Liver (tissue), 9 donors: Measurements from ENCODE around the gene ASMTL. TPM values are rescaled to one million over a fixed set of nuclear protein-coding genes. Genes with fewer than 3 reads are reported as not detected.

Source experiments
- DNase-seq: peaks from one replicate; pipeline ENCODE4 v3.0.0-alpha.2; 2017; ENCODE audit warnings: low spot score
- H3K27ac ChIP-seq, 2 donors: one replicate each; pipeline ENCODE4 v1.7.0; 2013; ENCODE audit warnings: inconsistent platforms in 2 of 2, low read length in 2 of 2, control low read depth in 1 of 2, low read depth in 1 of 2, mild to moderate bottlenecking in 1 of 2
- H3K27me3 ChIP-seq, 4 donors: one replicate each; pipeline versions ENCODE4 v1.6.1 to v1.7.0; 2013; ENCODE audit warnings: low read length in 3 of 4, inconsistent platforms in 1 of 4, mild to moderate bottlenecking in 1 of 4, moderate library complexity in 1 of 4; ENCODE audit not compliant: control insufficient read depth in 4 of 4, insufficient read depth in 4 of 4
- H3K36me3 ChIP-seq, 4 donors: one replicate each; pipeline versions ENCODE4 v1.6.1 to v1.7.0; 2013; ENCODE audit warnings: low read length in 3 of 4, mild to moderate bottlenecking in 3 of 4, low read depth in 1 of 4, moderate library complexity in 1 of 4; ENCODE audit not compliant: control insufficient read depth in 4 of 4, insufficient read depth in 3 of 4
- H3K4me1 ChIP-seq, 4 donors: one replicate each; pipeline versions ENCODE4 v1.6.1 to v1.7.0; 2013; ENCODE audit warnings: low read length in 3 of 4, mild to moderate bottlenecking in 3 of 4, moderate library complexity in 1 of 4; ENCODE audit not compliant: control insufficient read depth in 4 of 4, insufficient read depth in 4 of 4
- H3K4me3 ChIP-seq, 3 donors: one replicate each; pipeline versions ENCODE4 v1.6.1 to v1.7.0; 2013; ENCODE audit warnings: low read length in 3 of 3, control low read depth in 1 of 3, low read depth in 1 of 3, mild to moderate bottlenecking in 1 of 3
- H3K9ac ChIP-seq, 2 donors: one replicate each; pipeline ENCODE4 v1.7.0; 2013; ENCODE audit warnings: low read length in 2 of 2, mild to moderate bottlenecking in 2 of 2, moderate library complexity in 2 of 2, control low read depth in 1 of 2, low read depth in 1 of 2
- H3K9me3 ChIP-seq, 4 donors: one replicate each; pipeline versions ENCODE4 v1.6.1 to v1.7.0; 2013; ENCODE audit warnings: low read length in 3 of 4; ENCODE audit not compliant: control insufficient read depth in 4 of 4
- EGR1 ChIP-seq, 2 donors: IDR thresholded peaks; 2 replicates each; pipeline ENCODE4 v1.6.1; 2016 to 2018; ENCODE audit warnings: antibody characterized with exemption in 2 of 2, low read depth in 2 of 2
- FOXA1 ChIP-seq: IDR thresholded peaks from 2 replicates; pipeline ENCODE4 v1.6.1; 2016; ENCODE audit warnings: antibody characterized with exemption
- FOXA2 ChIP-seq: IDR thresholded peaks from 2 replicates; pipeline ENCODE4 v1.6.1; 2016; ENCODE audit warnings: antibody characterized with exemption
- GABPA ChIP-seq, 2 donors: IDR thresholded peaks in 1 of 2; conservative IDR thresholded peaks in 1 of 2; 2 replicates each; pipeline ENCODE4 v1.6.1; 2016; ENCODE audit warnings: antibody characterized with exemption in 2 of 2, mild to moderate bottlenecking in 1 of 2, moderate library complexity in 1 of 2
- HNF4A ChIP-seq, 2 donors: conservative IDR thresholded peaks; 2 replicates each; pipeline ENCODE4 v1.6.1; 2016; ENCODE audit warnings: antibody characterized with exemption in 2 of 2, mild to moderate bottlenecking in 2 of 2
- HNF4G ChIP-seq: IDR thresholded peaks from 2 replicates; pipeline ENCODE4 v1.6.1; 2016; ENCODE audit warnings: antibody characterized with exemption
- JUND ChIP-seq, 2 donors: IDR thresholded peaks; 2 replicates each; pipeline ENCODE4 v1.6.1; 2016; ENCODE audit warnings: antibody characterized with exemption in 2 of 2
- NR2F2 ChIP-seq: IDR thresholded peaks from 2 replicates; pipeline ENCODE4 v1.6.1; 2016; ENCODE audit warnings: antibody characterized with exemption
- RAD21 ChIP-seq, 2 donors: IDR thresholded peaks; 2 replicates each; pipeline ENCODE4 v1.6.1; 2016; ENCODE audit warnings: antibody characterized with exemption in 2 of 2, mild to moderate bottlenecking in 2 of 2
- RXRA ChIP-seq, 2 donors: IDR thresholded peaks; 2 replicates each; pipeline ENCODE4 v1.6.1; 2017 to 2018; ENCODE audit warnings: antibody characterized with exemption in 2 of 2, mild to moderate bottlenecking in 1 of 2
- SP1 ChIP-seq: IDR thresholded peaks from 2 replicates; pipeline ENCODE4 v1.6.1; 2018; ENCODE audit warnings: antibody characterized with exemption, mild to moderate bottlenecking
- TAF1 ChIP-seq: conservative IDR thresholded peaks from 2 replicates; pipeline ENCODE4 v1.6.1; 2016; ENCODE audit warnings: antibody characterized with exemption, mild to moderate bottlenecking
- YY1 ChIP-seq: IDR thresholded peaks from 2 replicates; pipeline ENCODE4 v1.6.1; 2016; ENCODE audit warnings: antibody characterized with exemption, mild to moderate bottlenecking
- WGBS: extraction: QIAGEN DNeasy Blood & Tissue Kit; methylation state at CpG from one replicate; pipeline ENCODE4 v1.1.7; 2013; 5-methylcytosine and 5-hydroxymethylcytosine counted together
- polyA plus RNA-seq, 2 donors: library from polyadenylated mRNA; stranded (reverse) in 1 of 2; unstranded in 1 of 2; fragments of 200-250 nt in 1 of 2; fragments of >200 nt in 1 of 2; fragmentation: Nextera tagmentation in 1 of 2; extraction: Ambion mirVana in 1 of 2; gene quantifications; one replicate each; pipeline versions ENCODE4 v1.2.1 to v1.2.3, GENCODE V29; 2013 to 2015
- total RNA-seq, 2 donors: library from RNA; depleted of rRNA; stranded (reverse); fragments of >200 nt; gene quantifications; one replicate each; pipeline ENCODE4 v1.2.3, GENCODE V29; 2014
- TF ChIP-seq, protein P1 (sequence below): IDR thresholded peaks from 2 replicates; pipeline ENCODE4 v1.6.1; 2016; ENCODE audit warnings: antibody characterized with exemption
- TF ChIP-seq, protein P2 (sequence below): fragments of 150-350 bp; IDR thresholded peaks from 2 replicates; pipeline ENCODE4 v1.5.1; 2017; ENCODE audit warnings: improper control_type of control experiment, low read depth, low read length; ENCODE audit not compliant: missing input control
- TF ChIP-seq, protein P3 (sequence below): IDR thresholded peaks from 2 replicates; pipeline ENCODE4 v1.6.1; 2016; ENCODE audit warnings: antibody characterized with exemption
- TF ChIP-seq, protein P4 (sequence below): IDR thresholded peaks from 2 replicates; pipeline ENCODE4 v1.6.1; 2016; ENCODE audit warnings: antibody characterized with exemption, mild to moderate bottlenecking
- TF ChIP-seq, protein P5 (sequence below): IDR thresholded peaks from 2 replicates; pipeline ENCODE4 v1.6.1; 2016; ENCODE audit warnings: antibody characterized with exemption
- donor health status: healthy.
- donor health status: healthy.
- donor health status: healthy.
- donor health status: healthy.
- donor health status: healthy.

The ASMTL gene
- total and polyA plus RNA-seq, 4 donors, result 10.3 to 18.9 (median 11.6) TPM

- DNase-seq, result peak; percentile 100
- peak within 1 kb of the TSS; percentile 95 to 98 for H3K9ac ChIP-seq
- H3K27me3 ChIP-seq, result no peaks in the 10 kb centered on the region
- H3K4me1 ChIP-seq, result peaks cover 5 to 36% (median 26%) of the 10 kb centered on the region in 4 donors
- under 1% methylated on average over 90 of the region's 90 CpGs for WGBS
- H3K4me3 ChIP-seq, result peak within 1 kb of the TSS; percentile 75 to 100 (median 99)
- H3K9me3 ChIP-seq, result no peaks in the 10 kb centered on the region
- H3K36me3 ChIP-seq, result peaks cover 15 to 40% (median 31%) of the 10 kb centered on the region in 4 donors
- TF ChIP-seq, protein P1, sequence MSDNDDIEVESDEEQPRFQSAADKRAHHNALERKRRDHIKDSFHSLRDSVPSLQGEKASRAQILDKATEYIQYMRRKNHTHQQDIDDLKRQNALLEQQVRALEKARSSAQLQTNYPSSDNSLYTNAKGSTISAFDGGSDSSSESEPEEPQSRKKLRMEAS, result no peak
- TF ChIP-seq RXRA (IDR thresholded peaks at IDR 0.05), result no peak
- no peak for TF ChIP-seq NR2F2
- TF ChIP-seq FOXA2, result no peak
- TF ChIP-seq, protein P2, sequence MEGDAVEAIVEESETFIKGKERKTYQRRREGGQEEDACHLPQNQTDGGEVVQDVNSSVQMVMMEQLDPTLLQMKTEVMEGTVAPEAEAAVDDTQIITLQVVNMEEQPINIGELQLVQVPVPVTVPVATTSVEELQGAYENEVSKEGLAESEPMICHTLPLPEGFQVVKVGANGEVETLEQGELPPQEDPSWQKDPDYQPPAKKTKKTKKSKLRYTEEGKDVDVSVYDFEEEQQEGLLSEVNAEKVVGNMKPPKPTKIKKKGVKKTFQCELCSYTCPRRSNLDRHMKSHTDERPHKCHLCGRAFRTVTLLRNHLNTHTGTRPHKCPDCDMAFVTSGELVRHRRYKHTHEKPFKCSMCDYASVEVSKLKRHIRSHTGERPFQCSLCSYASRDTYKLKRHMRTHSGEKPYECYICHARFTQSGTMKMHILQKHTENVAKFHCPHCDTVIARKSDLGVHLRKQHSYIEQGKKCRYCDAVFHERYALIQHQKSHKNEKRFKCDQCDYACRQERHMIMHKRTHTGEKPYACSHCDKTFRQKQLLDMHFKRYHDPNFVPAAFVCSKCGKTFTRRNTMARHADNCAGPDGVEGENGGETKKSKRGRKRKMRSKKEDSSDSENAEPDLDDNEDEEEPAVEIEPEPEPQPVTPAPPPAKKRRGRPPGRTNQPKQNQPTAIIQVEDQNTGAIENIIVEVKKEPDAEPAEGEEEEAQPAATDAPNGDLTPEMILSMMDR, result no peak
- TF ChIP-seq TAF1, result no peak
- peak; percentile 91 to 99 for TF ChIP-seq EGR1 (IDR thresholded peaks at IDR 0.05; ENCODE audit: low read depth in 2 of 2)
- peak in 1 of 2 donors; percentile 88 for TF ChIP-seq GABPA (IDR thresholded peaks at IDR 0.05 in 1 of 2, conservative IDR thresholded peaks at IDR 0.05 in 1 of 2)
- TF ChIP-seq, protein P3, sequence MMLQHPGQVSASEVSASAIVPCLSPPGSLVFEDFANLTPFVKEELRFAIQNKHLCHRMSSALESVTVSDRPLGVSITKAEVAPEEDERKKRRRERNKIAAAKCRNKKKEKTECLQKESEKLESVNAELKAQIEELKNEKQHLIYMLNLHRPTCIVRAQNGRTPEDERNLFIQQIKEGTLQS, result no peak
- no peak for TF ChIP-seq FOXA1
- TF ChIP-seq, protein P4, sequence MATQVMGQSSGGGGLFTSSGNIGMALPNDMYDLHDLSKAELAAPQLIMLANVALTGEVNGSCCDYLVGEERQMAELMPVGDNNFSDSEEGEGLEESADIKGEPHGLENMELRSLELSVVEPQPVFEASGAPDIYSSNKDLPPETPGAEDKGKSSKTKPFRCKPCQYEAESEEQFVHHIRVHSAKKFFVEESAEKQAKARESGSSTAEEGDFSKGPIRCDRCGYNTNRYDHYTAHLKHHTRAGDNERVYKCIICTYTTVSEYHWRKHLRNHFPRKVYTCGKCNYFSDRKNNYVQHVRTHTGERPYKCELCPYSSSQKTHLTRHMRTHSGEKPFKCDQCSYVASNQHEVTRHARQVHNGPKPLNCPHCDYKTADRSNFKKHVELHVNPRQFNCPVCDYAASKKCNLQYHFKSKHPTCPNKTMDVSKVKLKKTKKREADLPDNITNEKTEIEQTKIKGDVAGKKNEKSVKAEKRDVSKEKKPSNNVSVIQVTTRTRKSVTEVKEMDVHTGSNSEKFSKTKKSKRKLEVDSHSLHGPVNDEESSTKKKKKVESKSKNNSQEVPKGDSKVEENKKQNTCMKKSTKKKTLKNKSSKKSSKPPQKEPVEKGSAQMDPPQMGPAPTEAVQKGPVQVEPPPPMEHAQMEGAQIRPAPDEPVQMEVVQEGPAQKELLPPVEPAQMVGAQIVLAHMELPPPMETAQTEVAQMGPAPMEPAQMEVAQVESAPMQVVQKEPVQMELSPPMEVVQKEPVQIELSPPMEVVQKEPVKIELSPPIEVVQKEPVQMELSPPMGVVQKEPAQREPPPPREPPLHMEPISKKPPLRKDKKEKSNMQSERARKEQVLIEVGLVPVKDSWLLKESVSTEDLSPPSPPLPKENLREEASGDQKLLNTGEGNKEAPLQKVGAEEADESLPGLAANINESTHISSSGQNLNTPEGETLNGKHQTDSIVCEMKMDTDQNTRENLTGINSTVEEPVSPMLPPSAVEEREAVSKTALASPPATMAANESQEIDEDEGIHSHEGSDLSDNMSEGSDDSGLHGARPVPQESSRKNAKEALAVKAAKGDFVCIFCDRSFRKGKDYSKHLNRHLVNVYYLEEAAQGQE, result peak; percentile 70
- no peak for TF ChIP-seq RAD21 (IDR thresholded peaks at IDR 0.05)
- peak; percentile 65 for TF ChIP-seq SP1
- TF ChIP-seq, protein P5, sequence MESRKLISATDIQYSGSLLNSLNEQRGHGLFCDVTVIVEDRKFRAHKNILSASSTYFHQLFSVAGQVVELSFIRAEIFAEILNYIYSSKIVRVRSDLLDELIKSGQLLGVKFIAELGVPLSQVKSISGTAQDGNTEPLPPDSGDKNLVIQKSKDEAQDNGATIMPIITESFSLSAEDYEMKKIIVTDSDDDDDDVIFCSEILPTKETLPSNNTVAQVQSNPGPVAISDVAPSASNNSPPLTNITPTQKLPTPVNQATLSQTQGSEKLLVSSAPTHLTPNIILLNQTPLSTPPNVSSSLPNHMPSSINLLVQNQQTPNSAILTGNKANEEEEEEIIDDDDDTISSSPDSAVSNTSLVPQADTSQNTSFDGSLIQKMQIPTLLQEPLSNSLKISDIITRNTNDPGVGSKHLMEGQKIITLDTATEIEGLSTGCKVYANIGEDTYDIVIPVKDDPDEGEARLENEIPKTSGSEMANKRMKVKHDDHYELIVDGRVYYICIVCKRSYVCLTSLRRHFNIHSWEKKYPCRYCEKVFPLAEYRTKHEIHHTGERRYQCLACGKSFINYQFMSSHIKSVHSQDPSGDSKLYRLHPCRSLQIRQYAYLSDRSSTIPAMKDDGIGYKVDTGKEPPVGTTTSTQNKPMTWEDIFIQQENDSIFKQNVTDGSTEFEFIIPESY, result no peak
- TF ChIP-seq HNF4G, result no peak
- no peak for TF ChIP-seq JUND (IDR thresholded peaks at IDR 0.05)
- TF ChIP-seq HNF4A (conservative IDR thresholded peaks at IDR 0.05), result no peak
- TF ChIP-seq YY1, result no peak
- peak within 1 kb of the TSS; percentile 98 to 99 for H3K27ac ChIP-seq
These were observed 60.9 kb downstream of the ASMTL start, which contains the start of gene SLC25A6 for GRCh38 chrX:1391707-1392375. Gene SLC25A6 (minus strand): TSS chrX:1392113. CDS start chrX:1392009, 104 bp downstream.
